Mucosa of descending colon (tissue), 3 donors: ENCODE data around the gene SLC43A2. TPM values are rescaled to one million over a fixed set of nuclear protein-coding genes. Genes with fewer than 3 reads are reported as not detected.

Source experiments
- ATAC-seq: fragments of 200-7000 bp; cut with Tn5 transposase; one replicate; pipeline ENCODE4 v1.9.1; 2020; ENCODE audit warnings: mild to moderate bottlenecking, moderate library complexity
- DNase-seq, 3 donors: peaks; one replicate each; pipeline ENCODE4 v3.0.0-alpha.2; 2020
- H3K36me3 ChIP-seq: fragments of 200-600 bp; one replicate; pipeline ENCODE4 v1.8.0; 2021; ENCODE audit warnings: low read depth, mild to moderate bottlenecking
- H3K4me1 ChIP-seq: fragments of 200-600 bp; one replicate; pipeline ENCODE4 v1.8.0; 2021; ENCODE audit warnings: low read depth, mild to moderate bottlenecking
- H3K4me3 ChIP-seq: fragments of 200-600 bp; one replicate; pipeline ENCODE4 v1.8.0; 2021; ENCODE audit warnings: mild to moderate bottlenecking
- H3K9me3 ChIP-seq: fragments of 200-600 bp; one replicate; pipeline ENCODE4 v1.8.0; 2021; ENCODE audit warnings: mild to moderate bottlenecking
- CTCF ChIP-seq: fragments of 200-600 bp; IDR thresholded peaks from one replicate; pipeline ENCODE4 v1.8.0; 2022; ENCODE audit warnings: antibody characterized with exemption, mild to moderate bottlenecking
- intact Hi-C, 2 donors: fragments of 100-400 bp; cut with DNase I in 1 of 2; cut with micrococcal nuclease in 1 of 2; formaldehyde crosslinking; loops; one replicate each; pipeline versions ENCODE4 v1.11.0 to v1.11.1; 2022; cut with DNase I, micrococcal nuclease
- total RNA-seq, 3 donors: library from RNA; stranded (reverse); fragmentation: NEBNext Ultra II Directional in 2 of 3; extraction: Animal tissue kit (Norgen Biotek cat#: 25700) in 2 of 3; gene quantifications; one replicate each; pipeline versions ENCODE4 v1.2.1 to v1.2.4, GENCODE V29; 2021 to 2023
- donor health status: DM: no; HTN: no; CAD: no; lungs with moderate emphysema.
- donor health status: DM: no; HTN: no; CAD: no.
- donor health status: DM: no; HTN: yes; CAD: no.

Gene SLC43A2
- total RNA-seq, 3 donors from 2014 or later, result 12.7 to 30.8 (median 23.7) TPM

- Histone ChIP-seq H3K36me3 (peaks cover 3% of the 10 kb centered on the region), H3K4me1 (peaks cover 27% of the 10 kb centered on the region), H3K4me3 (no peak overlapping the region), H3K9me3 (no peaks in the 10 kb centered on the region)
- ATAC-seq (peak; percentile 65), DNase-seq (peak; percentile 63 to 77 (median 64))
- TF ChIP-seq CTCF, result no peak
- intact Hi-C loops, result no loop called here
These were observed 72.8 kb downstream of the SLC43A2 start for GRCh38 chr17:1555651-1556471.

DNA sequence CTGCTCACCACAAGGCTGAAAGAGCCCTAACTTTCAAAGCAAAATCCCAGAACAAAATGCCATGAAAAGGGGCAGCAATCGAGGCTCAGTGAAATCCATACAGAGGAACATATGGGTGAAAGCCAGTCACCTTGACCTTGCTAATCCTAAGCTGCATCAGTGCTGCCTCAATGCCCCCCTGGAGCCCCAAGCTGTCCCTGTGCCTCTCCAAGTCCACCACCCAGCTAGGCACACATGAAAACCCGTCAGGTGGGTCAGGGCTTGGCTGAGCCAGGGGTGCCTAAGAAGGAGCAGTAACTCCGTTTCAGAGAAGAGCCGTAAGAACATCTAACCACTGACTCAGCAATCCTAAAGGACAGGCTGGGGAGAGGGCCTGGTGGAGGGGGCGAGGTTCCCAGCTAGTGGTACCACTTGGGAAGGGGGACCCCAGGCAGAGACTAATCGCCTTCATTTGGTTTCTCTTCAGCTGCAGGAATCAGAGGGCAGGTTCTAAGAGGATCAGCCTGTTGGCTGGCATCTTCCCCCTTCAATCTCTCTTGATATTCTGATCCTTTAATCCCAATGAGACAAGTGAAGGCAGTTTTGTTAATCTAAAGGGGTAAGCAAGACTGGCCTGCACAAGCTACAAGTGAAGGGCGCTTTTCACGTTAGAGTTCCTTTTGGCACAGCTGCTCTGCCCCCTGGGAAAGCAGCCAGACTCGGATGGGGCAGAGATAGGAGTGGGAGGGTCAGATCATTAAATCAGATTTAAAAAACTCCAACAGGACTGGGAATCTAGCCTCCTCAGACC lies 73.7 kb downstream of the SLC43A2 start:
- no peak overlapping the region for H3K4me3 ChIP-seq
- ATAC-seq (no peak), DNase-seq (peak in 1 of 3 donors; percentile 33)
- intact Hi-C loops, result no loop called here
- H3K36me3 ChIP-seq, result peaks cover 5% of the 10 kb centered on the region
- no peaks in the 10 kb centered on the region for H3K9me3 ChIP-seq
- no peak for TF ChIP-seq CTCF
- H3K4me1 ChIP-seq, result peaks cover 17% of the 10 kb centered on the region

- H3K9me3 ChIP-seq, result no peaks in the 10 kb centered on the region
- no peak for ATAC-seq
- peaks cover 9% of the 10 kb centered on the region for H3K4me1 ChIP-seq
- H3K36me3 ChIP-seq, result peaks cover 5% of the 10 kb centered on the region
- no peak overlapping the region for H3K4me3 ChIP-seq
- peak in 1 of 3 donors; percentile 5 for DNase-seq
- intact Hi-C loops, result no loop called here
- TF ChIP-seq CTCF, result no peak
These were observed 75.0 kb downstream of the SLC43A2 start for GRCh38 chr17:1553354-1554266.

DNA sequence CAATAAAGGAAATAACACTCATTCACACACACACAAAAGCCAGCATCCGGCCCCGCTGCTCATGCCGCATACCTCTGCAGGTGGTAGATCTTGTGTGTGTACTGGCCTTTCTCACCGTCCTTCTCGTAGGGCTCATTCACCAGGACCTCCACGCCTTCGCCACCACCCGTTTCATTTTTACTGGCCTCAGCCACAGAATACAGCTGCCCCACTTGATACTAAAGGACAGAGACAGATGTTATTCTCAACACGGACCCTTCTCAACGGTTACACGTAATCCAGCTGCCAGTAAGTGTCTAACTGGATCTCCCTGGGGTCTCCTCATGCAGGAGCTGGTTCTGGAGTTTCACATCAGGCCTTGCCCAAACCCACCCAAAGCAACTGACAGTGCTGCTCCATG lies 75.7 kb downstream of the SLC43A2 start:
- no peak for TF ChIP-seq CTCF
- DNase-seq (no peak), ATAC-seq (no peak)
- peaks cover 9% of the 10 kb centered on the region for H3K4me1 ChIP-seq
- intact Hi-C loops, result no loop called here
- no peaks in the 10 kb centered on the region for H3K9me3 ChIP-seq
- H3K4me3 ChIP-seq, result no peak overlapping the region
- H3K36me3 ChIP-seq, result peaks cover 5% of the 10 kb centered on the region

DNA sequence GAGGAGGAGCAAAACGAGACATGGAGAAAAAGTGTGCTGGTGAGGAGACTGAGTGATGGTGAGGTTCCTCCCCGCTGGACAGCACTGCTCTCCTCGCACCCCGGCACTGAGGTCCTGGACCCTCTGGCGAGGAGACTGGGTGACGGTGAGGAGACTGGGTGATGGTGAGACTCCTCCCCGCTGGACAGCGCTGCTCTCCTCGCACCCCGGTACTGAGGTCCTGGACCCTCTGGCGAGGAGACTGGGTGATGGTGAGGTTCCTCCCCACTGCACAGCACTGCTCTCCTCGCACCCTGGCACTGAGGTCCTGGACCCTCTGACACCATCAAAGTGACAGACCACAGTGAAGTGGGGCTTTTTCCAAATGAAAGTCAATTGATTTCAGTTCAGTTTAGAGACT lies 76.9 kb downstream of the SLC43A2 start:
- DNase-seq (no peak), ATAC-seq (no peak)
- TF ChIP-seq CTCF, result no peak
- H3K4me1 ChIP-seq, result no peaks in the 10 kb centered on the region
- no peak overlapping the region for H3K4me3 ChIP-seq
- H3K9me3 ChIP-seq, result no peaks in the 10 kb centered on the region
- peaks cover 5% of the 10 kb centered on the region for H3K36me3 ChIP-seq
- intact Hi-C loops, result no loop called here
